ENCODE measurements around the gene FOXK1. TPM values are rescaled to one million over a fixed set of nuclear protein-coding genes. Genes with fewer than 3 reads are reported as not detected.
A peak's percentile ranks its signal among the peaks of the same experiment; 100 is the strongest.
"Not testable (repeated sequence)": the region's sequence is repeated elsewhere in the genome, so short reads cannot be mapped to it uniquely, and the experiment has no call there.

FOXK1 gene
- total and polyA plus RNA-seq, 9 donors: 5.8 to 43.9 (median 32.6) TPM

DNA sequence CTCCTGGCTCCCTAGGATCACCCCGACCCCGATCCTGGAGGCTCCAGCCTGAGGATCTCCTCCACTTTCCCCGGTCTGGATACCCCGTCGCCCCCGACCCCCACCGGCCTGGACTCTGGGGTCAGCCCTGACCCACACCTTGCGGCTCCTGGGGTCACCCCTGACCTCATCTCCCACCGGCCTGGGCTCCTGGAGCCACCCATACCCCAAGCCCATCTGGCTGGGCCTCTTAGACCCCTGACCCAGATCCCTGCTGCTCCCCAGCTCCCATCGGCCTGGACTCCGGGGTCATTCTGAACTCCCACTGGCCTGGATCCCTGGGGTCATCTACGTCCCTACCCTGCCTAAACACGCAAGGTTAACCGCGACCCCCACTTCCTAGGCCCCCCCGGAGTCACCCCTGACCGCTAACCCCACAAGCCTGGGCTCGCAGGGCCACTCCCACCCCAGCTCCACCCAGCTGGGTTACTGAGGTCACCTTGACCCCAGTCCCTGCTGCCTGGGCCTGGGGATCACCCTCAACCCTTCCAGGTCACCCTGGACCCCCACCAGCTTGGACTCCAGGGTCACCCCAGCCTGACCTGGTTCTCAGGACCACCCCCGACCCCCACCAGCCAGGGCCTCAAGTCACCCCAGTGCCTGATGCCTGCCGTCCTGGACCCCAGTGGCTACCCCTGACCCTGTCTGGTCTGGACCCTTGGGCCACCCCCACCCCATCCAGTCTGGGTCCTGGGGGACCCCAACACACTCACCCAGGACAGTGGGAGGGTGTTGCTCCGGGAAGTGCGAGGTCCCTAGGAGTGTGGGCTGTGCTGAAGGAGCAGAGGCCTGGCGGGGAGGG, 1.2 kb downstream of the FOXK1 start:
- peak overlapping the region; percentile 81 for H3K4me3 ChIP-seq
- peak overlapping the region; percentile 65 to 89 for H3K27ac ChIP-seq
- WGBS, 3 donors: 2 to 3% (median 3%) methylated on average over 17 to 23 of the region's 23 CpGs
- H3K9me3 ChIP-seq: no peaks in the 10 kb centered on the region
- intact Hi-C loops (cut with DNase I): loop anchor here (2.0 to 10.0 kb wide), 6 partner anchors 40 to 64 kb away; no protein-coding TSS in a partner anchor
- H3K36me3 ChIP-seq: no peaks in the 10 kb centered on the region
- TF ChIP-seq EP300 (IDR thresholded peaks at IDR 0.05) (no peak), POLR2A (IDR thresholded peaks at IDR 0.05) (no peak)
- TF ChIP-seq, protein P1, sequence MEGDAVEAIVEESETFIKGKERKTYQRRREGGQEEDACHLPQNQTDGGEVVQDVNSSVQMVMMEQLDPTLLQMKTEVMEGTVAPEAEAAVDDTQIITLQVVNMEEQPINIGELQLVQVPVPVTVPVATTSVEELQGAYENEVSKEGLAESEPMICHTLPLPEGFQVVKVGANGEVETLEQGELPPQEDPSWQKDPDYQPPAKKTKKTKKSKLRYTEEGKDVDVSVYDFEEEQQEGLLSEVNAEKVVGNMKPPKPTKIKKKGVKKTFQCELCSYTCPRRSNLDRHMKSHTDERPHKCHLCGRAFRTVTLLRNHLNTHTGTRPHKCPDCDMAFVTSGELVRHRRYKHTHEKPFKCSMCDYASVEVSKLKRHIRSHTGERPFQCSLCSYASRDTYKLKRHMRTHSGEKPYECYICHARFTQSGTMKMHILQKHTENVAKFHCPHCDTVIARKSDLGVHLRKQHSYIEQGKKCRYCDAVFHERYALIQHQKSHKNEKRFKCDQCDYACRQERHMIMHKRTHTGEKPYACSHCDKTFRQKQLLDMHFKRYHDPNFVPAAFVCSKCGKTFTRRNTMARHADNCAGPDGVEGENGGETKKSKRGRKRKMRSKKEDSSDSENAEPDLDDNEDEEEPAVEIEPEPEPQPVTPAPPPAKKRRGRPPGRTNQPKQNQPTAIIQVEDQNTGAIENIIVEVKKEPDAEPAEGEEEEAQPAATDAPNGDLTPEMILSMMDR (IDR thresholded peaks at IDR 0.05): no peak
- no peaks in the 10 kb centered on the region for H3K27me3 ChIP-seq
- H3K4me1 ChIP-seq (ENCODE audit: insufficient read depth): peaks cover 5% of the 10 kb centered on the region
- peak; percentile 34 to 67 (median 56) for DNase-seq

DNA sequence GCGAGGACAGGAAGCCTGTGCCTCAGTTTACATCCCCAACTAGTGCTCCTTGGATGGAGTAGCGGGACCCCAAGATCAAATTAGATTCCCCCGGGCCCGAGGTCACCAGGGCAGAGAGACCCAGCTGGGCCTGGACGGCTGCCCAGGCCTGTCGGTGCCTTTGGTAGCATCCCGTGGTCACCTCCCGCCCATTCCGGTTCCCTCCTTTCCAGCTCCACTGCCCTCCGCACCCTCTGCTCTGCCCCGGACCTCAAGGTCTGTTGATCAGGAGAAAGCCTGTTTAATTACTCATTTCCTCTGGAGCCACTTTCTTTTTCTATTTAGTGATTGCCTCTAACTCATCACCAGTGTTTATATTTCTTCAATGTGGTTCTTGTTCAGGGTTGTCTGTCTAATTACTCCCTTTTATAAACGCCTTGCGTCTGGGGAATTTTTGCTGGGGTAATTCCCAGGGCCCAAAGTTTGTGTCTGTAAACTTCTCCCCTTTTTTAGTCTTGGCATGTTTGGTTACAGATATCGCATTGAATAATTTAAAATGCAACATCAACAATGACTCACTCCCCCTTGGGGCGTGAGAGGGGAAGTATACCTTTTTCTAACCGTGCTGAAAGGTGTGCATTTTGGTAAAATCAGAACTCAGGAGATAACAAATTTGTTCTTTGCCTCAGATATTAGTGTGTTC, 1.9 kb downstream of the FOXK1 start:
- intact Hi-C loops (cut with DNase I): loop anchor here (2.0 to 10.0 kb wide), 6 partner anchors 41 to 63 kb away; no protein-coding TSS in a partner anchor
- Histone ChIP-seq H3K27me3 (no peaks in the 10 kb centered on the region), H3K4me1 (ENCODE audit: insufficient read depth) (peaks cover 10% of the 10 kb centered on the region), H3K4me3 (peak overlapping the region; percentile 81), H3K27ac (peak overlapping the region; percentile 65 to 89), H3K9me3 (no peaks in the 10 kb centered on the region), H3K36me3 (no peaks in the 10 kb centered on the region)
- TF ChIP-seq POLR2A (IDR thresholded peaks at IDR 0.05): no peak
- TF ChIP-seq EP300 (IDR thresholded peaks at IDR 0.05): no peak
- TF ChIP-seq, protein P1 (IDR thresholded peaks at IDR 0.05): no peak
- DNase-seq: peak; percentile 53 to 71 (median 65)
- WGBS, 3 donors: 0 to 3% (median 1%) methylated on average over 16 of the region's 16 CpGs

DNA sequence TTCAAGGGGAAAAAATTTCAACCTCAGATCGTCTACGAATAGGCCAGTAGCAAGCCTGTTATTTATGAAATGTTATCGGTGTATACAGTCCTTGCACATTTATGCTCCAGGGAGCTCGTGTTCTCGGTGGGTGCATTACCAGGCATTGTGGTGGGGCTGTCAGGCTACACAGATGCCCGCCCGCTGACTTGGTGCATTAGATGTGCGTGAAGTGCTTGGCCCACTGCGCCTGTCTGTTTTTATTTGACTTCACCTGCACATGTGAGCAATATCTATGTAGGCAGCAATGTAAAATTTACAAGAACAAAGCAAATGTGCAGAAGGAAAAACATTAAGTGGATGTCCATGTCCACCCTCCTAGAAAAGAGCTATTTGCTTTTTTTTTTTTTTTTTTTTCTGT, 2.8 kb downstream of the FOXK1 start:
- peaks cover 13% of the 10 kb centered on the region for H3K4me1 ChIP-seq (ENCODE audit: insufficient read depth)

DNA sequence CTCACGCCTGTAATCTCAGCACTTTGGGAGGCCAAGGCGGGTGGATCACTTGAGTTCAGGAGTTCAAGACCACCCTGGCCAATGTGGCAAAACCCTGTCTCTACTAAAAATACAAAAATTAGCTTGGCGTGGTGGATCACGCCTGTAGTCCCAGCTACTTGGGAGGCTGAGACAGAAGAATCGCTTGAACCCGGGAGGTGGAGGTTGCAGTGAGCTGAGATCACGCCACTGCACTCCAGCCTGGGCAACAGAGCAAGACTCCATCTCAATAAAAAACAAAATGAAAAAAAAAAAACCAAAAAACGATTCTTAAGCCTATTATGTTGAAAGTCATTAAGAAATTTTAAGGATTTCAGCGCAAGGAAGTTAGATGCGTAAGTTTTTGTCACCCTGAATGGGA, 3.6 kb downstream of the FOXK1 start:
- not testable (repeated sequence) for H3K9me3 ChIP-seq, H3K27me3 ChIP-seq, H3K4me3 ChIP-seq, H3K36me3 ChIP-seq, H3K27ac ChIP-seq, DNase-seq
- H3K4me1 ChIP-seq (ENCODE audit: insufficient read depth): peaks cover 16% of the 10 kb centered on the region
- WGBS, 3 donors: 92 to 97% (median 93%) methylated on average over 10 of the region's 10 CpGs
- intact Hi-C loops (cut with DNase I): loop anchor here in 1 of 4 donors (10.0 kb wide), 1 partner anchor 59 kb away; no protein-coding TSS in a partner anchor

More for the DNA sequence above, 2.8 kb downstream of the FOXK1 start:
- 49 to 56% (median 51%) methylated on average over 9 of the region's 9 CpGs for WGBS, 3 donors
- Histone ChIP-seq H3K9me3 (no peaks in the 10 kb centered on the region), H3K36me3 (no peaks in the 10 kb centered on the region), H3K4me3 (peak overlapping the region; percentile 81), H3K27ac (peak overlapping the region in 1 of 2 donors; percentile 65), H3K27me3 (no peaks in the 10 kb centered on the region)
- intact Hi-C loops (cut with DNase I): loop anchor here in 3 of 4 donors (5.0 to 10.0 kb wide), 4 partner anchors 43 to 62 kb away; no protein-coding TSS in a partner anchor
- no peak for DNase-seq
- TF ChIP-seq, protein P1 (IDR thresholded peaks at IDR 0.05): no peak
- TF ChIP-seq EP300 (IDR thresholded peaks at IDR 0.05) (no peak), POLR2A (IDR thresholded peaks at IDR 0.05) (no peak)

Data from ovary (tissue), 9 donors.